Activated gamma-delta T cell treated with Interleukin-2 at 50 U/mL for 16 hours (primary cell): ENCODE data around the gene P4HB.

ENCODE experiments used
- DNase-seq: peaks from one replicate; pipeline ENCODE4 v3.0.0-alpha.2; 2020

The P4HB gene

GRCh38 chr17:81895400-81895799, 35.1 kb upstream of the P4HB start:
- no peak for DNase-seq

DNA sequence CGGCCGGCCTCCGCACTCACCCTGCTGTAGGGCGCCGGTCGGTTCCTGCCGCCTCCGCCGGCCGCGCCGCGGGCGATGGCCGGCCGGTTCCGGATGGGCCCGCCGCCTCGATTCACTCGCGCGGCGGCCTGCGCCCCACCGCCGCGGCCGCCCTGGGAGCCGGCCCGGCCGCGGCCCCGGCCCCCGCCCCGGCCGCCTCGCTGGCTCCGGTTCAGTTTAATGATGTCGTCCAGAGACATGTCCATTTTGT, 30.9 kb upstream of the P4HB start:
- DNase-seq: no peak

DNA sequence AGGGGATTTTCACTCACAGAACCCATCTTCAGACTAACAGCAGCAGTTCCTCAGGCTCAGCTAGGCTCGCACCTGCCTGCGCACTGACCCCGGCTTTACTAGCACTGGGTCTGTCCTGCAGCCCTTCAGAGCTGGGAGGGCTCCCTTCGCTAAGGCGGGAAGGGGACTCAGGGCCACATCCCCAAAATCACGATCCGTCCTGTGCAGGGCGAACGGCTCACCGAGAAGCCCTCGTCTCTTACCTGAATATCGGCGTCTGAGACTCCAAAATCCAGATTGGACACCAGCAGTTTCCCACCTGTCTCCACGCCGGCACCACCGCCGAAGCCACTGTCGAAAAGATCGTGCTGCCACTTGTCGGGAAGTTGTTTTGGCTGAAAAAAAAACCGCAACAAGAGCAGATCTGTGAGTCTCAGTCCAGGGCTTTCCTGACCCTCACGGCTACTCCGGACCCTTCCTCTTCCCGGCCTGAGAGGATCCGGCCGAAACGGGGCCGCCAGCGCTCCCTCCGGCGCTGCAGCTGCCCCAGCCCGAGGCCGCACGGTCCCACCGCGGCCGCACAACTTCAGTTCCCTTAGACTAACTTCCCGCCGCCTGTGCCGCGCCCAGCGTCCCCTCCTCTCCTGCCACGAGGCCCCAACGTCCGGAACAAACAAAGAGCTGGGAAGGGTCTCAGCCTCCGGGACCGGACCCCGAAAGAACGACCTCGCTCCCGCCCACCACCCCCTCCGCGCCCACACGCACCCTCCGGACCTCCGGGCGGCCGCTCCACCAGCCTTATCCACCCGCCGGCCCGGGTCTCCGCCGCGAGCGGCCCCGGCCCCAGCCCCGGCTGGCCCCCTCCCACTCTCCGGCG, 30.3 kb upstream of the P4HB start:
- DNase-seq: no peak

- DNase-seq: no peak
Measured at GRCh38 chr17:81889602-81890001, 29.3 kb upstream of the P4HB start.

GRCh38 chr17:81888988-81889595, 28.8 kb upstream of the P4HB start:
- no peak for DNase-seq

- no peak for DNase-seq
Measured at GRCh38 chr17:81888105-81888987, 28.0 kb upstream of the P4HB start.

DNA sequence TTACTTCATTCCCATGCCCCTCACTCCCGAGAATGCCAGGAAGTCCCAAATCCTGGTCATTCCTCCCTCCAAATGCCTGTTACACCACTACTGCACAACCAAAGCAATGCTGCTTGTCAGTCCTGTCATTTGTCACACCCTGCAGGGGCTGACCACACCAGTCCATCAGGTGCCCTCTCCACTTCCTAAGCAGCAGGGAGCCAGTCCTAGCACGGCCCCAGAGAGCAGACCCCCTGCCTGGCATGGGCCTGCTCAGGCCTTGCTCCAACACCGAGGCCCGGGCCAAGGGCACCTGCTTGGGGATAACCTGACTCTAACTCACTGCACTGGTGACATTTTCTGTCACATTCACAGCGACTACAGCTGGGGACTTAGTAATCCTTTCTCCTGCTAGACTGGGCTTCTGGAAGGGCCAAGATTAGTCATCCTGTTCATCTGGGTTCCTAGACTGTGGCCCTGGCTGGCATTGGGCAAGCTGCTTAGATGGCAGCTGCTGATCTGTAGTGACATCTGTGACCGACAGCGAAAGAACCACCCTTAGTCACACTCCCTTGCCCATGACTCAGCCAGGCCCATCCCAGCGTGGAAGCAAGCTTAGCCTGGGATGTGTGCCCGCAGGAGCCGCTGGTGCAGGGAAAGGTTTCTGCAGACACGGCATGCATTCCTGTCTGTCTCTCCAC, 25.7 kb upstream of the P4HB start:
- no peak for DNase-seq

GRCh38 chr17:81885454-81885853, 25.1 kb upstream of the P4HB start:
- no peak for DNase-seq

- DNase-seq: no peak
Measured at GRCh38 chr17:81884968-81885367, 24.6 kb upstream of the P4HB start.

DNA sequence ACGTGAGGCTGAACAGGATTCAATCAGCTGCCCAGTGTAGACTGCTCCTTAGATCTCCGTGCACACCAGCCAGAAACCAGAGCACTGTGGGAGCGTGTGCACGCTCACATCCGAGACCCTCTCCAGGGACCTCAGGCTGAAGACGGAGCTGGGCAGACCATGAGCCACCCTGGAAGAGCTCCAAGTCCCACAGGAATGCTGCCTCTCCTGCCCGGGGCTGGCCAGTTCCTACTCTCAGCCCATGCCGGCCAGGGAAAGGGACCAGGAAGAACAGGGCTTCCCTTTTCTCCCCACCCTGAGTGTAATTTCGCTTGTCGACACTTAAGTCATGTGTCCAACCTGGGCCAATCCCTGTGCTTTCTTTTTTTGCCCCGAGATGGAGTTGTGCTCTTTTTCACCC, 24.2 kb upstream of the P4HB start:
- DNase-seq: no peak

GRCh38 chr17:81879121-81879520, 18.8 kb upstream of the P4HB start:
- DNase-seq: no peak

GRCh38 chr17:81878294-81878693, 18.0 kb upstream of the P4HB start:
- no peak for DNase-seq

DNA sequence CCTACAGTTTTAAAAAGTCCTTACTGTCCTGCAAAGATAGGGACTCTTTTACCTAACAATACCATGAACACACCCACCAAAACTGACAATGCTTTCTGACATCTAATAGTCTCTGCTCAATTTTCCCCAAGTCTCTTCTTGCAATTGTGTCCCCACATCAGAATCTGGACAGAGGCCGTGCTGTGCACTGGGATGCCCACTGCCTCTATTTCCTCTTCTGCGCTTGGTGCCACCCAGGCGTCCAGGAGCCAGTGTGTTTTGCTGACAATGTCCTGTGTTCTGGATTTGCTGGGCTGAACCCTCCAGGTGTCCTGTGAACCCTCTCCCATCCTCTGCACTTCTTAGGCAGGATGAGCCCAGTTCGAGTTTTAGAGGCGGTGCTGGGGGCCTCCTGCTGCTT, 17.2 kb upstream of the P4HB start:
- no peak for DNase-seq

DNA sequence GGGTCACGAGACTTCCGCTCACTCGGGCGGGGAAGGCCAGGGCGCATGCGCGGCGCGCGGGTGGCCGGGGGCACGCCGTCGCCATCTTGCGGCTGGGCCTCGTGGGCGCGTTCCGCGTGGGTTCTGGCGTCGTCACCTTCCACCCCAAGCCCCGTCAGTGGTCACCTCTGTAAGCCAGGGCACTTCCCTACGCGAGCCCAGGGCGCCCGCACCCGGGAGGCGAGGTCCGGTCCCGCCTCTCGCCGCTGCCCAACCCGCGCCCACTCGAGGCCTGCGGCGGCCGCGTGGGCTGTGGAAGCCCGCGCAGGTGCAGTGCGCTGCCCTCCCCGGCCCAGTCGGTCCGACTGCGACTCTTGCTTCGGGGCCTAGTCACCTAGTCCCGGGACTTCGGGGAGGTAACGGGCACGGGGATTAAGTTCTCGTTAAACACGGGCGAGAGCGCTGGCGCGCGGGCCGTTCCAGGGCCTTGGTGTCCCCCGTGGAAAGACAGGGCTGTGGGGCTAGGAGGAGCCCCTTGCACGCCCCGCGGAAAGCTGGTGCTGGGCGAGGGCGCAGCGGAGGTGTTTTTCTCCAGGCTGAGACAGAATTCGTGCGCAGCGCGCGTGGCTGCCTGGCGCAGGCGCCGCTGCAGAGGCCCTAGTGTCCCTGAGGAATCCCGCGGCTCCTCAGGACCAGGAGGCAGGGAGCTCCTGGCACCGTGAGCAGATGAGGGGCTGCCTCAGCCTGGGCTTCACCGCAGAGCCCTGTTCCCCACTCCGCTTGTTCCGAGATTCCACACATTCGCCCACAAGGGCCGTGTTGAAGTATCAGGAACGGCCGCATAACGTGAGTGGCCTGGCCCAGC, 11.3 kb upstream of the P4HB start:
- DNase-seq: peak; percentile 95

GRCh38 chr17:81870981-81871386, 10.6 kb upstream of the P4HB start, which contains the start of gene ARHGDIA:
Gene ARHGDIA (minus strand): TSS chr17:81871337. CDS start chr17:81869930, 1,407 bp downstream.
- DNase-seq: no peak

- no peak for DNase-seq
Measured at GRCh38 chr17:81870131-81870980, 10.0 kb upstream of the P4HB start.

DNA sequence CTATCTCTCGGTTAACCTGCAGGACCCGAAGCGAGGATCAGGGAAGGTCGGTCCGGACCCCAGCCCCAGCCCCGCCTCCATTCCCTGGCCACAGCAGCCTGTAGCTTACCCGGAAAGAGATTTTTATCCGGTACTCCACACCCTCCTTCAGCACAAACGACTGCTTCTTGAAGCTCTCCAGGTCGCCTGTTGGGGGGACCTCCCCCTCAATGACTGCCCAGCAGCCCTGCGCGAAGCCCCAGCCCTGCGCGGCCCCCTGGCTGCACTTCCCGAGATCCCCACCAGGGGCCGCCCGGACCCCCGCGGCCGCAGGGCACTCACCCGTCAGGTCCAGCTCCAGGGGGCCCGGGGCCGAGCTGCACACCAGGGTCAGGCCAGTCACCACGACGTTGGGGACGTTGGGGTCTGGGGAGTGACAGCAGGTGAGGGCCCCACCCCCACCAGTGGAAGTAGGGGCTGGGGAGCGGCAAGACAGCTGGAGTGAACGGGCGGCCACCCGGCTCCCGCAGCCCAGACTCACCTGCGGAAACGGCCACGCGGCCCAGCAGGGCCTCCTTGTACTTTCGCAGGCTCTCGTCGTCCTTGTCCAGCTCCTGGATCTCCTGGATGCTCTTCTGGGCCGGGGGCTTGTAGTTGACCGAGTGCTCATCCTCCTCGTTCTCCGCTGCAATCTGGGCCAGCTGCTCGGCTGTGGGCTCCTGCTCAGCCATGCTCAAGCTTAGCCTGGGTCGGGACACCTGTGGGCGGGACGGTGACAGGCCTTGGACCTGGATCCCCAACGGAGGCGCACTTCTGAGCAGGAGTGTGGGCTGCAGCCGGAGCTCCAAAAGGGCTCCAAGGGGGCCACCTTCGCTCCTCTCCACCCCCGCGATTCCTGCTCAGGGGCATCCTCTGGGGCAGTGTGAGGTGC, 9.1 kb upstream of the P4HB start:
- DNase-seq: no peak

GRCh38 chr17:81868674-81869220, 8.4 kb upstream of the P4HB start:
- no peak for DNase-seq

GRCh38 chr17:81867991-81868673, 7.8 kb upstream of the P4HB start:
- DNase-seq: no peak
